ENCODE measurements around the gene SDK1. TPM values are rescaled to one million over a fixed set of nuclear protein-coding genes. Genes with fewer than 3 reads are reported as not detected.
"Not testable (repeated sequence)": the region's sequence is repeated elsewhere in the genome, so short reads cannot be mapped to it uniquely, and the experiment has no call there.

SDK1 gene
- total and polyA plus RNA-seq, 7 donors = 0.31 to 2.4 (median 1.3) TPM

GRCh38 chr7:3959364-3959763 is 658.3 kb downstream of the SDK1 start:
- ATAC-seq = no peak
- H3K27ac ChIP-seq = no peak overlapping the region
- H3K4me3 ChIP-seq = no peak overlapping the region
- no peaks in the 10 kb centered on the region for H3K36me3 ChIP-seq (ENCODE audit: insufficient read depth in 1 of 2, low read depth in 1 of 2)
- H3K9me3 ChIP-seq = no peaks in the 10 kb centered on the region
- intact Hi-C loops (cut with DNase I) = no loop called here
- WGBS, 3 donors = 93 to 94% (median 94%) methylated on average over 6 of the region's 6 CpGs
- H3K4me1 ChIP-seq = no peaks in the 10 kb centered on the region
- no peak for DNase-seq
- H3K27me3 ChIP-seq (ENCODE audit: insufficient read depth in 3 of 3, low read length in 2 of 3) = peaks cover 0 to 2% (median 0%) of the 10 kb centered on the region in 3 donors
- TF ChIP-seq CTCF (IDR thresholded peaks at IDR 0.05) = no peak

- no peaks in the 10 kb centered on the region for H3K36me3 ChIP-seq (ENCODE audit: insufficient read depth in 1 of 2, low read depth in 1 of 2)
- no peaks in the 10 kb centered on the region for H3K4me1 ChIP-seq
- H3K4me3 ChIP-seq = no peak overlapping the region
- intact Hi-C loops (cut with DNase I) = no loop called here
- DNase-seq = no peak
- no peak overlapping the region for H3K27ac ChIP-seq
- ATAC-seq = peak in 1 of 4 donors; percentile 70
- peaks cover 0 to 2% (median 0%) of the 10 kb centered on the region in 3 donors for H3K27me3 ChIP-seq (ENCODE audit: insufficient read depth in 3 of 3, low read length in 2 of 3)
- no peaks in the 10 kb centered on the region for H3K9me3 ChIP-seq
- 52 to 64% (median 56%) methylated on average over 11 of the region's 11 CpGs for WGBS, 3 donors
- no peak for TF ChIP-seq CTCF (IDR thresholded peaks at IDR 0.05)
These were observed 659.2 kb downstream of the SDK1 start for GRCh38 chr7:3960050-3960763.

GRCh38 chr7:3960942-3961341 is 659.9 kb downstream of the SDK1 start:
- intact Hi-C loops (cut with DNase I) = no loop called here
- Histone ChIP-seq H3K27ac (no peak overlapping the region), H3K4me1 (no peaks in the 10 kb centered on the region), H3K9me3 (no peaks in the 10 kb centered on the region), H3K27me3 (ENCODE audit: insufficient read depth in 3 of 3, low read length in 2 of 3) (no peaks in the 10 kb centered on the region), H3K4me3 (no peak overlapping the region), H3K36me3 (ENCODE audit: insufficient read depth in 1 of 2, low read depth in 1 of 2) (no peaks in the 10 kb centered on the region)
- ATAC-seq = no peak
- DNase-seq = no peak
- TF ChIP-seq CTCF (IDR thresholded peaks at IDR 0.05) = no peak
- WGBS, 3 donors = 85 to 91% (median 90%) methylated on average over 3 of the region's 3 CpGs

- Histone ChIP-seq H3K4me3 (no peak overlapping the region), H3K27ac (no peak overlapping the region), H3K4me1 (no peaks in the 10 kb centered on the region), H3K9me3 (no peaks in the 10 kb centered on the region), H3K36me3 (ENCODE audit: insufficient read depth in 1 of 2, low read depth in 1 of 2) (no peaks in the 10 kb centered on the region), H3K27me3 (ENCODE audit: insufficient read depth in 3 of 3, low read length in 2 of 3) (no peaks in the 10 kb centered on the region)
- ATAC-seq (no peak), DNase-seq (no peak)
- intact Hi-C loops (cut with DNase I) = no loop called here
- TF ChIP-seq CTCF (IDR thresholded peaks at IDR 0.05) = no peak
- WGBS, 3 donors = 84 to 91% (median 89%) methylated on average over 14 of the region's 14 CpGs
These were observed 660.9 kb downstream of the SDK1 start for GRCh38 chr7:3961857-3962503.

GRCh38 chr7:3963768-3964167 is 662.7 kb downstream of the SDK1 start:
- DNase-seq; H3K27me3 ChIP-seq (ENCODE audit: insufficient read depth in 3 of 3, low read length in 2 of 3); H3K27ac ChIP-seq; intact Hi-C loops (cut with DNase I); H3K9me3 ChIP-seq; H3K4me1 ChIP-seq; H3K36me3 ChIP-seq (ENCODE audit: insufficient read depth in 1 of 2, low read depth in 1 of 2); H3K4me3 ChIP-seq; ATAC-seq: not testable (repeated sequence)
- WGBS, 3 donors = 95 to 97% (median 96%) methylated on average over 11 of the region's 11 CpGs

Data from psoas muscle (tissue), 8 donors.